Subcutaneous preadipocyte (primary cell): ENCODE measurements around the gene PLD4. TPM values are rescaled to one million over a fixed set of nuclear protein-coding genes. Genes with fewer than 3 reads are reported as not detected.

Source experiments
- total RNA-seq: library from RNA; depleted of rRNA; stranded (reverse); fragments of >200 nt; gene quantifications from 2 replicates; pipeline ENCODE4 v1.2.3, GENCODE V29; 2012

The PLD4 gene, protein sequence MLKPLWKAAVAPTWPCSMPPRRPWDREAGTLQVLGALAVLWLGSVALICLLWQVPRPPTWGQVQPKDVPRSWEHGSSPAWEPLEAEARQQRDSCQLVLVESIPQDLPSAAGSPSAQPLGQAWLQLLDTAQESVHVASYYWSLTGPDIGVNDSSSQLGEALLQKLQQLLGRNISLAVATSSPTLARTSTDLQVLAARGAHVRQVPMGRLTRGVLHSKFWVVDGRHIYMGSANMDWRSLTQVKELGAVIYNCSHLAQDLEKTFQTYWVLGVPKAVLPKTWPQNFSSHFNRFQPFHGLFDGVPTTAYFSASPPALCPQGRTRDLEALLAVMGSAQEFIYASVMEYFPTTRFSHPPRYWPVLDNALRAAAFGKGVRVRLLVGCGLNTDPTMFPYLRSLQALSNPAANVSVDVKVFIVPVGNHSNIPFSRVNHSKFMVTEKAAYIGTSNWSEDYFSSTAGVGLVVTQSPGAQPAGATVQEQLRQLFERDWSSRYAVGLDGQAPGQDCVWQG
- under 0.01 TPM in 2 replicates for total RNA-seq

DNA sequence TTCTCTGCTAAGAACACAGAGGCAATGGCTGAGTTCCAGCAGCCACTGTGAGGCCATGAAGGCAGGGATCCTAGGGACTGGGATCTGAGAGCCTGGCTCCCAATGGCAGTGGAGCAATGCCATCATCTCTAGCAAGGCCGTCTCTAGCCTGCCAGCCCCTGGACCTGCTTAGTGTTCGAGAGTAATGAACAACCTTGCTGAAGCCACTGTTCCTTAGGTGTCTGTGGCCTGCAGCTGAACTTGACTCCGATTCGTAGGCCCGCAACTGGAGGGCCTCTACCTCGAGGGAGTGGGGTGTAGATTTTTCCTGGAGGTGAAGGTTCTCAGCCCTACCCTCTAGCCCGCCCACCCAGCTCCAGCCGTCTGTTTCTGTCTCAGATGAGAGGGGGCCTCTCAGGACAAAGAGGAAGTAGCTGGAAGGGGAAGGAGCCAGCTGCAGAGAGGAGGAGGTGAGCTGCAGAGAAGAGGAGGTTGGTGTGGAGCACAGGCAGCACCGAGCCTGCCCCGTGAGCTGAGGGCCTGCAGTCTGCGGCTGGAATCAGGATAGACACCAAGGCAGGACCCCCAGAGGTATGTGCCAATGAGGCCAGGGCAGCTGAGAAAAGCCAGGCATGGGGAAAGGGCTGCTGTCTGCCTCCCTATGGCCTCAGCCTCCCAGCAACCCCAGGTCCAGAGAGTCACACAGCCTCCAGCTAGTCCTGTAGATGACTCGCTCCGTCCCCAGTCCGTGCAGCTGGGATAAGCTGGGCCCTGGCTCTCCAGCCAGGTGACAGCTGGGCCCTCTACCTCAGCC lies at the start of gene PLD4:
Gene PLD4, plus strand, starts transcription at position 459 of the 793 bp plus-strand sequence. CDS start 2,262 bp downstream, outside the sequence.

DNA sequence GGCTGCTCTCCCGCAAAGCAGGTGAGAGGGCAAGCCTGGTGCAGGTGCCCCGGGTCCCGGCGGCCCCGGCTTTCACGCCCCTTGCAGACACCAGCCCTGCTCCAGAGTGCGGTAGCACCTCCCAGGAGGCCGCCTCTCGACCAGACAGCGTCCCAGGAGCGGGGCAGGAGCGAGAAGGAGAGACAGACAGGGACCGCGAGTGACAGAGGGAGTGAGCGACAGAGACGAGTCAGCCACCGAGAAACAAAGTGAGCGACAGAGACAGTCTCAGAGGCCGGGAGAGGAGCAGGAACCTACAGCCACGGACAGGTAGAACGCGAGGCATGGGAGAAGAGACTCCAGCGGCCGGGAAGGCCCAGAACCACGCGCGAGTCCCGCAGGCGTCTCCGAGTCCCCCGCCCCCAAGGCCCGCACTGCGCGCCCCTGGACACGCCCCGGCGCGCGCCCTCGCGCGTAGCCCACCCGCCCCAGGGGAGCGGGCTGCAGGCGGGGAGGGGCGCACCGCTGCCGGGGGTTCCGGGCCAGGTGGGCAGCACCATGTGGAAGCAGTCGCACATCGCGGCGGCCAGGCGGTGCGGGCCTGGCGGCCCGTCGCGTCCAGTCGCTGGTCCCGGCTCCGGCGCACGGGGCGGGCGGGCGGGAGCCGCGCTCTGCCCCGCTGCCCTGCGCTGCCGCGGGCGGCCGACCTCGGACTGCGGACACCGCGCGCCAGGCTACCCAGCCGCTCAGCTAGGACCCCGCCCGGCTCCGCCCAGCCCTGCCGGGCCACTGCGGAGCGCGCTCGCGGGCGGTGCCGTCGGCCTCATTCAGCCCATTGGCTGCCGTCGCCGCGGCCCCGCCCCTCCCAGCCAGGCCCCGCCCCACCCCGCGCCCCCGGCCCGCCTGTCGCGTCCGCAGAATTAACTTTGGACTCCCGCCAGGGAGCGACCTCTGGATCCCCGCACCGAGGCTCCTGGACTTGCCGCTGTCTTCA lies 53.3 kb downstream of the PLD4 start, which contains the start of gene AHNAK2:
Gene AHNAK2, minus strand, starts transcription at position 694 of the 973 bp plus-strand sequence. Its CDS starts 137 bp downstream, at position 557.

Other genes with a start within 250 kb of the PLD4 start
- gene INF2, start 235.3 kb upstream of the PLD4 start, total RNA-seq = 45.9 and 59.0 TPM in 2 replicates
- gene ADSS1, start 200.7 kb upstream of the PLD4 start, total RNA-seq = 0.39 and 0.73 TPM in 2 replicates
- gene SIVA1, start 171.7 kb upstream of the PLD4 start, total RNA-seq = 68.2 and 94.4 TPM in 2 replicates
- gene AKT1, start 129.1 kb upstream of the PLD4 start, total RNA-seq = 158 and 182 TPM in 2 replicates
- gene ZBTB42, start 123.8 kb upstream of the PLD4 start, total RNA-seq = 1.8 and 2.5 TPM in 2 replicates
- 14.3 and 19.7 TPM in 2 replicates for gene CEP170B, start 59.6 kb upstream of the PLD4 start, total RNA-seq
- gene AHNAK2, start 53.5 kb downstream of the PLD4 start, total RNA-seq = 136 and 164 TPM in 2 replicates
- gene CLBA1, start 60.9 kb downstream of the PLD4 start, total RNA-seq = 8.5 and 8.8 TPM in 2 replicates
- gene CDCA4, start 96.2 kb downstream of the PLD4 start, total RNA-seq = 20.9 and 35.8 TPM in 2 replicates
- gene GPR132, start 140.6 kb downstream of the PLD4 start, total RNA-seq = under 0.01 TPM in 1 of 2 replicates, not detected in the other
- gene JAG2, start 243.9 kb downstream of the PLD4 start, total RNA-seq = 0.37 and 0.59 TPM in 2 replicates